Body of pancreas (tissue), 4 donors: ENCODE measurements around the gene ST3GAL4. TPM values are rescaled to one million over a fixed set of nuclear protein-coding genes. Genes with fewer than 3 reads are reported as not detected.
A peak's percentile ranks its signal among the peaks of the same experiment; 100 is the strongest.

Experiments
- ATAC-seq: fragments of 150-250 bp; one replicate; pipeline ENCODE4 v1.9.1; 2016
- DNase-seq, 4 donors: peaks; one replicate each; pipeline ENCODE4 v3.0.0-alpha.2; 2019
- H3K27ac ChIP-seq, 4 donors: fragments of 200-600 bp; sonication (generic); 1 replicate in 3 of 4; 2 replicates in 1 of 4; pipeline versions ENCODE4 v1.5.1 to v1.6.1; 2016 to 2019; ENCODE audit warnings: mild to moderate bottlenecking in 1 of 4, mixed read lengths in 1 of 4, moderate library complexity in 1 of 4
- H3K27me3 ChIP-seq, 2 donors: fragments of 200-600 bp; sonication (generic); one replicate each; pipeline ENCODE4 v1.6.0; 2016; ENCODE audit warnings: mild to moderate bottlenecking in 1 of 2
- H3K36me3 ChIP-seq, 2 donors: fragments of 200-600 bp; sonication (generic); replicated peaks in 1 of 2; 2 replicates each; pipeline ENCODE4 v1.5.1; 2016; ENCODE audit warnings: low read depth in 2 of 2; ENCODE audit not compliant: insufficient read depth in 1 of 2
- H3K4me1 ChIP-seq: fragments of 200-600 bp; sonication (generic); one replicate; pipeline ENCODE4 v1.6.0; 2016
- H3K4me3 ChIP-seq, 2 donors: fragments of 200-600 bp; sonication (generic); 1 replicate in 1 of 2; 2 replicates in 1 of 2; pipeline ENCODE4 v1.5.1; 2016 to 2019
- H3K9me3 ChIP-seq, 3 donors: fragments of 200-600 bp; sonication (generic); 1 replicate in 2 of 3; 2 replicates in 1 of 3; pipeline ENCODE4 v1.5.1; 2016
- CTCF ChIP-seq, 7 experiments: fragments of 450-650 bp in 4 of 7; fragments of 200-600 bp in 3 of 7; sonication (generic) in 3 of 7; IDR thresholded peaks; one replicate each; pipeline ENCODE4 v1.5.1; 2016 to 2019; ENCODE audit warnings: antibody characterized with exemption in 7 of 7
- POLR2A ChIP-seq, 3 donors: fragments of 450-650 bp; IDR thresholded peaks; one replicate each; pipeline ENCODE4 v1.6.1; 2016; ENCODE audit warnings: antibody characterized with exemption in 3 of 3, mild to moderate bottlenecking in 2 of 3
- WGBS, 2 donors: methylation state at CpG; one replicate each; pipeline ENCODE4 v1.1.5; 2017; 5-methylcytosine and 5-hydroxymethylcytosine counted together
- intact Hi-C: fragments of 100-400 bp; cut with DNase I; formaldehyde crosslinking; loops from one replicate; pipeline ENCODE4 v1.15.1; 2023
- total RNA-seq, 2 donors: library from RNA; depleted of rRNA; stranded (reverse); fragments of >200 nt; gene quantifications; one replicate each; pipeline ENCODE4 v1.1.0, GENCODE V29; 2016

The ST3GAL4 gene
- total RNA-seq, 2 donors from 2014 or later, result 7.5 to 14.8 TPM

- DNase-seq (no peak), ATAC-seq (no peak)
- 85 to 87% methylated on average over 10 to 15 of the region's 15 CpGs for WGBS, 2 donors
- TF ChIP-seq CTCF (IDR thresholded peaks at IDR 0.05) (no peak), POLR2A (IDR thresholded peaks at IDR 0.05) (no peak)
- H3K36me3 ChIP-seq, result no peaks in the 10 kb centered on the region
- H3K9me3 ChIP-seq, result no peaks in the 10 kb centered on the region
- intact Hi-C loops, result no loop called here
- no peaks in the 10 kb centered on the region for H3K4me1 ChIP-seq
- H3K4me3 ChIP-seq, result no peak overlapping the region
- H3K27ac ChIP-seq, result no peak overlapping the region
- no peaks in the 10 kb centered on the region for H3K27me3 ChIP-seq
Observed at GRCh38 chr11:126456089-126456488, 100.6 kb downstream of the ST3GAL4 start.

DNA sequence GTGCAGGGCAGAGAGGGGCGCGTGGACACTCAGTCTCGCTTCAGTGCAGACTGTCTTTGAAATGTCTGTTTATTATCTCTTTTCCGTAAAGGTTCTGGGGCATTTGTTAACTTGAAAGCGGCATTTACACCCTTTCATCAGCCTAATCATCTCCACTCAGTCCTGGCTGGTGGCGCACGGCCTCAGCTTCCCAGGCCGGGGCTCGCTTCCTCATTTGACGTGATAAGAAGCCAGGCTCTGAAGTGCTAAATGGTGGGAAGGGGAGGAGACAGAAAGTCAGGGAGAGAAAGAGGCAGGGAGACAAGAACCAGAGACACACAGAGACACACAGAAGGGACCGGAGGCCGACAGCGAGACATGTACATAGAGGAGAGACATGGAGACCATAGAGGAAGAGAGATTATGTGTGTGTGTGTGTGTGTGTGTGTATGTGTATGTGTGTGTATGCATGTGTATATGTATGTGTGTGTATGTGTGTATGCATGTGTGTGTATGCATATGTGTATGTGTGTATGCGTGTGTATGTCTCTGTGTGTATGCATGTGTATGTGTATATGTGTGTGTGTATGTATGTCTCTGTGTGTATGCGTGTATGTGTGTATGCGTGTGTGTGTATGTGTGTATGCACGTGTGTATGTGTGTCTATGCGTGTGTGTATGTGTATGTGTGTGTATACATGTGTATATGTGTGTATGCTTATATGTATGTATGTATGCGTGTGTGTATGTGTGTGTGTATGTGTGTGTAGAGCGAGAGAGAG is 101.5 kb downstream of the ST3GAL4 start:
- Histone ChIP-seq H3K27ac (no peak overlapping the region), H3K27me3 (no peaks in the 10 kb centered on the region), H3K36me3 (no peaks in the 10 kb centered on the region), H3K9me3 (no peaks in the 10 kb centered on the region), H3K4me1 (no peaks in the 10 kb centered on the region), H3K4me3 (no peak overlapping the region)
- ATAC-seq (no peak), DNase-seq (no peak)
- intact Hi-C loops, result no loop called here
- WGBS, 2 donors, result 72 to 79% methylated on average over 20 of the region's 20 CpGs
- TF ChIP-seq POLR2A (IDR thresholded peaks at IDR 0.05), result no peak
- TF ChIP-seq CTCF (IDR thresholded peaks at IDR 0.05), result no peak

DNA sequence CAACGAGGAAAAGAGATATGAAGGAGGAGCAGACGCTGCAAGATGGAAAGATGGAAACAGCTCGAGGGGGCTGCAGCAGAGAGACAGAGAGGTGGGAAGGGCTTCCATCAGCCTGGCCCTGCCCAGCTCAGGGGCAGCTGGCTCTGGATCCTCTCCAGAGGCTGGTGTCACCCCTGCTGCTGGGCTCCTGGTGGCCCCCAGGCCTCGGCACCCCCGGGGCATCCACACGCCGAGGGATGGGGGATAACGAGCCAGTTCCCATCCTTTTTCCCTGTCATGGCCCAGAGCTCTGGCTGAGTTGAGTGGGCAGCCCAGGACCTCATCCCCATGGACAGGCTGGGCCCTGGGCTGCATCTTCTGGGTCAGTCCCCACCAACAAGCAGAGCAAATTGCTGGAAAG is 102.3 kb downstream of the ST3GAL4 start:
- intact Hi-C loops, result no loop called here
- ATAC-seq, result no peak
- no peak for DNase-seq
- TF ChIP-seq CTCF (IDR thresholded peaks at IDR 0.05) (no peak), POLR2A (IDR thresholded peaks at IDR 0.05) (no peak)
- H3K4me1 ChIP-seq, result no peaks in the 10 kb centered on the region
- 68 to 72% methylated on average over 6 to 8 of the region's 8 CpGs for WGBS, 2 donors
- H3K27me3 ChIP-seq, result no peaks in the 10 kb centered on the region
- no peaks in the 10 kb centered on the region for H3K9me3 ChIP-seq
- H3K27ac ChIP-seq, result no peak overlapping the region
- no peak overlapping the region for H3K4me3 ChIP-seq
- no peaks in the 10 kb centered on the region for H3K36me3 ChIP-seq

GRCh38 chr11:126459691-126460281 is 104.3 kb downstream of the ST3GAL4 start:
- WGBS, 2 donors, result 74 to 75% methylated on average over 10 of the region's 10 CpGs
- TF ChIP-seq POLR2A (IDR thresholded peaks at IDR 0.05) (no peak), CTCF (IDR thresholded peaks at IDR 0.05) (no peak)
- ATAC-seq (no peak), DNase-seq (peak in 1 of 4 donors; percentile 17)
- no peaks in the 10 kb centered on the region for H3K9me3 ChIP-seq
- no peak overlapping the region for H3K4me3 ChIP-seq
- H3K4me1 ChIP-seq, result no peaks in the 10 kb centered on the region
- H3K27ac ChIP-seq, result no peak overlapping the region
- intact Hi-C loops, result no loop called here
- H3K27me3 ChIP-seq, result no peaks in the 10 kb centered on the region
- no peaks in the 10 kb centered on the region for H3K36me3 ChIP-seq
